Neural progenitor cell (in vitro differentiated cells): ENCODE measurements around the gene SERPINI1.

Experiments
- CTCF ChIP-seq: fragments of 200-600 bp; sonication (generic); IDR thresholded peaks from 2 replicates; pipeline ENCODE4 v1.5.1; 2017; ENCODE audit warnings: antibody characterized with exemption, mild to moderate bottlenecking
- EZH2phosphoT487 ChIP-seq: fragments of 200-600 bp; sonication (generic); IDR thresholded peaks from 2 replicates; pipeline ENCODE4 v1.6.1; 2017; ENCODE audit warnings: antibody characterized with exemption

- TF ChIP-seq CTCF, result no peak
- TF ChIP-seq EZH2phosphoT487, result no peak
Measured at GRCh38 chr3:167821248-167821805, 85.8 kb downstream of the SERPINI1 start.
